GM12878 (cell line): ENCODE data around the gene NINL. TPM values are rescaled to one million over a fixed set of nuclear protein-coding genes. Genes with fewer than 3 reads are reported as not detected.

Experiments used
- ATAC-seq: fragments of 200-7000 bp; cut with Tn5 transposase; 3 replicates; pipeline ENCODE4 v1.9.1; 2020; ENCODE audit warnings: mild to moderate bottlenecking, moderate library complexity
- BruUV-seq: library from RNA; stranded (reverse); fragments of 400-500 nt; replicated peaks from 2 replicates; lab custom pipeline; 2021; lab: Mats Ljungman, UMichigan
- CTCF ChIA-PET: fragments of 300-600 bp; sonication (Branson Sonifier 250); formaldehyde crosslinking; extraction: SDS; loops from one replicate; lab custom pipeline; 2021; ENCODE audit warnings: inconsistent platforms; lab: Yijun Ruan, JAX
- POLR2A ChIA-PET: fragments of 350-600 bp; formaldehyde crosslinking; extraction: SDS; loops from one replicate; lab custom pipeline; 2021; ENCODE audit warnings: inconsistent platforms; lab: Charles Lee
- RAD21 ChIA-PET: fragments of 300-600 bp; sonication (Branson Sonifier 250); formaldehyde crosslinking; loops from one replicate; lab custom pipeline; 2023; ENCODE audit warnings: antibody characterized with exemption; ENCODE audit not compliant: unreplicated experiment; lab: Charles Lee
- SMC1A ChIA-PET: fragments of 300-600 bp; sonication (Branson Sonifier 250); formaldehyde crosslinking; loops from one replicate; lab custom pipeline; 2023; ENCODE audit not compliant: unreplicated experiment, uncharacterized antibody; lab: Charles Lee
- DNase-seq: peaks from one replicate; pipeline ENCODE4 v3.0.0-alpha.2; 2011; ENCODE audit warnings: low read depth, low spot score
- FAIRE-seq: peaks from 3 replicates; lab custom pipeline; 2011; peaks lifted over from hg19 to GRCh38; lab: Jason Lieb, UNC
- H2AFZ ChIP-seq: 2 replicates; pipeline ENCODE4 v1.6.0; 2011; ENCODE audit warnings: low read depth, low read length, control low read depth; ENCODE audit not compliant: control insufficient read depth
- H3K27ac ChIP-seq: 2 replicates; pipeline ENCODE4 v1.5.1; 2011; ENCODE audit warnings: control low read depth; ENCODE audit not compliant: control insufficient read depth, insufficient read depth
- H3K27me3 ChIP-seq, 2 experiments: replicated peaks in 1 of 2; 2 replicates each; pipeline versions ENCODE4 v1.6.0 to v1.6.1; 2011; ENCODE audit warnings: low read length in 1 of 2; ENCODE audit not compliant: control insufficient read depth in 2 of 2, insufficient read depth in 2 of 2
- H3K36me3 ChIP-seq, 2 experiments: 2 replicates each; pipeline ENCODE4 v1.5.1; 2011; ENCODE audit warnings: low read length in 1 of 2; ENCODE audit not compliant: control insufficient read depth in 2 of 2, insufficient read depth in 2 of 2
- H3K4me1 ChIP-seq: 2 replicates; pipeline ENCODE4 v1.6.1; 2011; ENCODE audit warnings: mild to moderate bottlenecking, low read length, moderate library complexity, mixed read lengths; ENCODE audit not compliant: control insufficient read depth, insufficient read depth
- H3K4me2 ChIP-seq: 2 replicates; pipeline ENCODE4 v1.6.0; 2011; ENCODE audit warnings: control low read depth; ENCODE audit not compliant: control insufficient read depth, insufficient read depth
- H3K4me3 ChIP-seq: fragments of 200-600 bp; sonication (generic); 2 replicates; pipeline ENCODE4 v1.5.1; 2016
- H3K79me2 ChIP-seq: 2 replicates; pipeline ENCODE4 v1.6.0; 2011; ENCODE audit warnings: low read length; ENCODE audit not compliant: control insufficient read depth, insufficient read depth
- H3K9ac ChIP-seq: 2 replicates; pipeline ENCODE4 v1.8.0; 2011; ENCODE audit warnings: low read length, control low read depth, mixed read lengths; ENCODE audit not compliant: control insufficient read depth, insufficient read depth
- H3K9me3 ChIP-seq: replicated peaks from 3 replicates; pipeline ENCODE4 v1.5.1; 2011; ENCODE audit warnings: mild to moderate bottlenecking, low read length; ENCODE audit not compliant: control insufficient read depth, insufficient read depth
- H4K20me1 ChIP-seq: 2 replicates; pipeline ENCODE4 v1.6.0; 2011; ENCODE audit not compliant: control insufficient read depth, insufficient read depth
- GABPA ChIP-seq: IDR thresholded peaks from 2 replicates; pipeline ENCODE4 v1.6.1; 2014; ENCODE audit warnings: antibody characterized with exemption, low read depth, mild to moderate bottlenecking, inconsistent platforms
- NRF1 ChIP-seq: conservative IDR thresholded peaks from 2 replicates; pipeline ENCODE4 v1.6.1; 2011; ENCODE audit warnings: mild to moderate bottlenecking, low read depth, low read length, improper control_type of control experiment
- POLR2A ChIP-seq: IDR thresholded peaks from 2 replicates; pipeline ENCODE4 v1.6.1; 2011; ENCODE audit warnings: low read depth, mild to moderate bottlenecking, low read length
- ZBED1 ChIP-seq: IDR thresholded peaks from 2 replicates; pipeline ENCODE4 v1.6.1; 2016; ENCODE audit warnings: borderline replicate concordance
- WGBS: methylation state at CpG from one replicate; pipeline ENCODE4 v1.1.6; 2016; ENCODE audit warnings: low lambda C conversion rate; ENCODE audit not compliant: insufficient replicate concordance, insufficient coverage; ENCODE audit errors: missing lambda C conversion rate; 5-methylcytosine and 5-hydroxymethylcytosine counted together
- in situ Hi-C: fragments of 300-500 bp; cut with MboI; formaldehyde crosslinking; loops from 9 replicates; pipeline ENCODE4 v1.14.3; 2018; ENCODE audit warnings: mixed read lengths
- intact Hi-C: fragments of 100-400 bp; cut with micrococcal nuclease; formaldehyde crosslinking; loops from one replicate; pipeline ENCODE4 v1.14.2; 2022; ENCODE audit not compliant: unreplicated experiment
- polyA plus RNA-seq, 11 experiments: library from polyadenylated mRNA; depleted of rRNA in 4 of 11; unstranded in 6 of 11; stranded (reverse) in 5 of 11; fragments of >200 nt; fragmentation: Nextera tagmentation in 4 of 11; fragmentation: Illumina TruSeq in 1 of 11; extraction: Ambion mirVana in 4 of 11; extraction: Trizol in 1 of 11; gene quantifications; 1 replicate in 1 of 11; 2 replicates in 10 of 11; pipeline versions ENCODE4 v1.2.1 to v1.2.3, GENCODE V29; 2011 to 2016; ENCODE audit warnings: inconsistent platforms in 2 of 11, missing spikeins in 2 of 11, low read depth in 1 of 11
- total RNA-seq, 4 experiments: library from RNA; depleted of rRNA in 3 of 4; stranded (reverse); fragments of >200 nt in 3 of 4; fragmentation: Illumina TruSeq in 1 of 4; extraction: Trizol in 1 of 4; gene quantifications; 2 replicates each; pipeline versions ENCODE4 v1.2.1 to v1.2.3, GENCODE V29; 2013 to 2021
- TF ChIP-seq, protein P1 (sequence below): fragments of 450-650 bp; IDR thresholded peaks from 2 replicates; pipeline ENCODE4 v1.6.1; 2017; ENCODE audit warnings: borderline replicate concordance
- TF ChIP-seq, protein P2 (sequence below): fragments of 450-650 bp; IDR thresholded peaks from 2 replicates; pipeline ENCODE4 v1.6.1; 2017; ENCODE audit warnings: mild to moderate bottlenecking, moderate library complexity

Gene NINL
- total and polyA plus RNA-seq, 10 of the 15 experiments (the other 5 are each of a cell fraction or from before 2014, with no cell fraction given) = 0.04 to 0.77 (median 0.23) TPM; not detected in 1

DNA sequence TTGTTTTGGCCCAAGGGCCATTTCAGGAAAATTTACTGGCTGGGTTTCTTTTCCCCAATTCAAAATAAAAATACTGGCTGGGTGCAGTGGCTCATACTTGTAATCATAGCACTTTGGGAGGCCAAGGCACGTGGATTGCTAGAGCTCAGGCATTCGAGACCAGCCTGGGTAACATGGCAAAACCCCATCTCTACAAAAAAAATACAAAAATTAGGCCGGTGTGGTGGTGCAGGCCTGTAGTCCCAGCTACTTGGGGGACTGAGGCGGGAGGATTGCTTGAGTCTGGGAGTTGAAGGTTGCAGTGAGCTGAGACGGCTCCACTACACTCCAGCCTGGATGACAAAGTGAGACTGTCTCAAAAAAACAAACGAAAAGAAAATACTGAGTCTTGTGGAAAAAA lies 60.0 kb downstream of the NINL start:
- Histone ChIP-seq H3K36me3 (no peaks in the 10 kb centered on the region), H3K27ac (no peak overlapping the region), H3K4me1 (no peaks in the 10 kb centered on the region), H4K20me1 (no peaks in the 10 kb centered on the region), H2AFZ (no peak overlapping the region), H3K79me2 (no peaks in the 10 kb centered on the region), H3K4me3 (no peak overlapping the region), H3K9ac (no peak overlapping the region), H3K27me3 (no peaks in the 10 kb centered on the region), H3K9me3 (no peaks in the 10 kb centered on the region; the same call in 2 of the 3 replicates), H3K4me2 (no peak overlapping the region)
- in situ Hi-C loops (no loop called here), intact Hi-C loops (no loop called here)
- ChIA-PET CTCF (no interaction called here), POLR2A (no interaction called here), SMC1A (no interaction called here), RAD21 (no interaction called here)
- FAIRE-seq (no peak), ATAC-seq (no peak), DNase-seq (no peak)
- no peak for TF ChIP-seq NRF1
- TF ChIP-seq, protein P1, sequence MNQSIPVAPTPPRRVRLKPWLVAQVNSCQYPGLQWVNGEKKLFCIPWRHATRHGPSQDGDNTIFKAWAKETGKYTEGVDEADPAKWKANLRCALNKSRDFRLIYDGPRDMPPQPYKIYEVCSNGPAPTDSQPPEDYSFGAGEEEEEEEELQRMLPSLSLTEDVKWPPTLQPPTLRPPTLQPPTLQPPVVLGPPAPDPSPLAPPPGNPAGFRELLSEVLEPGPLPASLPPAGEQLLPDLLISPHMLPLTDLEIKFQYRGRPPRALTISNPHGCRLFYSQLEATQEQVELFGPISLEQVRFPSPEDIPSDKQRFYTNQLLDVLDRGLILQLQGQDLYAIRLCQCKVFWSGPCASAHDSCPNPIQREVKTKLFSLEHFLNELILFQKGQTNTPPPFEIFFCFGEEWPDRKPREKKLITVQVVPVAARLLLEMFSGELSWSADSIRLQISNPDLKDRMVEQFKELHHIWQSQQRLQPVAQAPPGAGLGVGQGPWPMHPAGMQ = no peak
- 33% methylated on average over 6 of the region's 6 CpGs for WGBS
- no TSS peak for BruUV-seq

DNA sequence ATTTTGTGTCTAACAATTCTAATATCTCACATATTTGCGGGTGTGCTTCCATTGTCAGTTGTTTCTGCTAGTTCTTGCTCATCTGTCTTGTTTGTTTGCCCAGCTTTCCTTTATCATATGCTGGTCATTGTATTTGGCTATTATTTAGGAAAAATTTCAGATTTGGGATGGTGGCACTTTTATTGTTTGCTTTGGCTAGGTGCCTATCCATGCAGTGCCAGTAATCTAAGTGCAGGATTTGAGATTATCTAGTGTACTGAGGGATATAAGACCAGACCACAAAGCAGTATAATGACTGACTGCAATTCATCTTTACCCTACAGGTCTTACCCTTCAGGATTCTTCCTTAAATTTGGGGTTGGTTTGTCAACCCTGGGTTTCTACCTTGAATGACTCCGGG lies 63.9 kb downstream of the NINL start:
- ChIA-PET POLR2A (no interaction called here), CTCF (no interaction called here), RAD21 (no interaction called here)
- Histone ChIP-seq H4K20me1 (no peaks in the 10 kb centered on the region), H3K4me1 (no peaks in the 10 kb centered on the region; the same call in 1 of the 2 replicates), H3K27ac (no peak overlapping the region), H3K79me2 (no peaks in the 10 kb centered on the region), H2AFZ (no peak overlapping the region), H3K27me3 (no peaks in the 10 kb centered on the region), H3K9me3 (no peaks in the 10 kb centered on the region), H3K4me3 (no peak overlapping the region), H3K9ac (no peak overlapping the region), H3K4me2 (no peak overlapping the region), H3K36me3 (no peaks in the 10 kb centered on the region)
- intact Hi-C loops = no loop called here
- no peak for FAIRE-seq
- no peak for DNase-seq
- 45% methylated on average over 2 of the region's 2 CpGs for WGBS
- ATAC-seq = no peak
- BruUV-seq = no TSS peak
- in situ Hi-C loops = loop anchor here (25.0 kb wide), 1 partner anchor 641 kb away; no protein-coding TSS in a partner anchor
- TF ChIP-seq, protein P2, sequence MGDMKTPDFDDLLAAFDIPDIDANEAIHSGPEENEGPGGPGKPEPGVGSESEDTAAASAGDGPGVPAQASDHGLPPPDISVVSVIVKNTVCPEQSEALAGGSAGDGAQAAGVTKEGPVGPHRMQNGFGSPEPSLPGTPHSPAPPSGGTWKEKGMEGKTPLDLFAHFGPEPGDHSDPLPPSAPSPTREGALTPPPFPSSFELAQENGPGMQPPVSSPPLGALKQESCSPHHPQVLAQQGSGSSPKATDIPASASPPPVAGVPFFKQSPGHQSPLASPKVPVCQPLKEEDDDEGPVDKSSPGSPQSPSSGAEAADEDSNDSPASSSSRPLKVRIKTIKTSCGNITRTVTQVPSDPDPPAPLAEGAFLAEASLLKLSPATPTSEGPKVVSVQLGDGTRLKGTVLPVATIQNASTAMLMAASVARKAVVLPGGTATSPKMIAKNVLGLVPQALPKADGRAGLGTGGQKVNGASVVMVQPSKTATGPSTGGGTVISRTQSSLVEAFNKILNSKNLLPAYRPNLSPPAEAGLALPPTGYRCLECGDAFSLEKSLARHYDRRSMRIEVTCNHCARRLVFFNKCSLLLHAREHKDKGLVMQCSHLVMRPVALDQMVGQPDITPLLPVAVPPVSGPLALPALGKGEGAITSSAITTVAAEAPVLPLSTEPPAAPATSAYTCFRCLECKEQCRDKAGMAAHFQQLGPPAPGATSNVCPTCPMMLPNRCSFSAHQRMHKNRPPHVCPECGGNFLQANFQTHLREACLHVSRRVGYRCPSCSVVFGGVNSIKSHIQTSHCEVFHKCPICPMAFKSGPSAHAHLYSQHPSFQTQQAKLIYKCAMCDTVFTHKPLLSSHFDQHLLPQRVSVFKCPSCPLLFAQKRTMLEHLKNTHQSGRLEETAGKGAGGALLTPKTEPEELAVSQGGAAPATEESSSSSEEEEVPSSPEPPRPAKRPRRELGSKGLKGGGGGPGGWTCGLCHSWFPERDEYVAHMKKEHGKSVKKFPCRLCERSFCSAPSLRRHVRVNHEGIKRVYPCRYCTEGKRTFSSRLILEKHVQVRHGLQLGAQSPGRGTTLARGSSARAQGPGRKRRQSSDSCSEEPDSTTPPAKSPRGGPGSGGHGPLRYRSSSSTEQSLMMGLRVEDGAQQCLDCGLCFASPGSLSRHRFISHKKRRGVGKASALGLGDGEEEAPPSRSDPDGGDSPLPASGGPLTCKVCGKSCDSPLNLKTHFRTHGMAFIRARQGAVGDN = no peak
- no peak for TF ChIP-seq GABPA
- TF ChIP-seq POLR2A = no peak
- TF ChIP-seq ZBED1 = no peak
- TF ChIP-seq, protein P1 = no peak
- TF ChIP-seq, all 136 proteins: peak for 0
- SMC1A ChIA-PET = no interaction called here
